Mucosa of gallbladder (tissue), 1 donor: Measurements from ENCODE around the gene PGC. TPM values are rescaled to one million over a fixed set of nuclear protein-coding genes. Genes with fewer than 3 reads are reported as not detected.

Experiments
- DNase-seq: peaks from one replicate; pipeline ENCODE4 v3.0.0-alpha.2; 2020; ENCODE audit warnings: low spot score
- total RNA-seq: library from RNA; stranded (reverse); gene quantifications from one replicate; pipeline ENCODE4 v1.2.1, GENCODE V29; 2021
- donor health status: DM: no; HTN: no; CAD: no.

The PGC gene
- total RNA-seq, 1 donor from 2014 or later, result 6.7 TPM

DNA sequence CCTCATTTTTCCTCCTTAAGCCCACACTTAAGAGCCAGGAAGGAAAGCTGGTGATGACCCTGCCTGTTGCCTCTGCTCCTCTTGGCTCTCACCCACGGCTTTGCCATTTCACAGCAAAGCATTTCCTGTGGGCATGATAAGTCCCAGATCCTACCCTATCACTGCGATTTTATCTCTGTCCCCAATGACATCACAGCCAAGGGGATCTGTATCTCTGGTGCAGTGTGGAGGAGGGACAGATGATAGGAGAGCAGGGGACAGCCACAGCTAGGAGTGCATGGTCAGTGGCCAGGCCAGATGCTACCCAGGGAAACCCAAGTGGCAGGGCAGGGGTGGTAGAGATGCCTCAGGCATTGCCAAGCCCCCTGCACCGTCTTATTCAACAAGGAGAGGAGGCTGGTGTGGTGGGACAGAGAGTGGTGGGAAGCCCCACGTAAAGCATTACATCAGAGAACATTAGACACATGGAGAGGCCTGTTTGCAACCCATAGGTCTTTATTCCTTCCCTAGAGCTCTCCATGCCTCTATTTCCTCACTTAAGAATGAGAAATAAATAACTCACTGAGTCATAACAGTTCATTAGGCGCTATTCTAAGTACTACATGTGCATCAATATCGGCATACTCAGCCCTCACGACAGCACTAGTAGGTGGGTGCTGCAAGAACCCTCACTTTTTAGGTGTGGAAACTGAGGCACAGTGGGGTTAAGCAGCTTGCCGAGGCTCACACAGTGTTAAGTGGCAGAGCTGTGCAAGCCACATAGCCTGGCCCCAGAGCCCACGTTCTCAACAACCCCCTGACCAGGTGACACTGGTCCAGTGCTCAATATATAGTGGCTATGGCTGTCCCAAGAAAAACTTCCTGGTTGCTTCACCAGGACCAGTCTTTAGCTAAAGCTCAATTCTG lies 16.4 kb downstream of the PGC start:
- no peak for DNase-seq

DNA sequence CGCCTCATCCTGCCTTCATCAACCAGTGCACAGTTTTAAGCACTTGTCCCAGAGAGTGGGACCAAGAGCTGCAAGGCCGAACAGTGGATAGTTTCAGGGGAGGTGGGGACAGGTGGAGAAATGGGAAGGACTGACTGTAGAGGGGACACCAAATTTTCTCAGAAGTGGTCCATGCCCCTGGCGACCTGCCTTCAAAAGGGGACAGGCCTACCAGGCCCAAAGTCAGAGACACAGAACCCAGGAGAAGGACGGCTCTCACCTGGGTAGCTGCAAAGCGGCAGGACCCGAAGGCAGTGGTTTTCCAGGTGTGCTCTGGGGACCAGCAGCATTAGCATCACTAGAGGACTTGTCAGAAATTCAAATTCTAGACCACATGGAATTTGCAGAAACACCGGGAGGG lies 17.6 kb downstream of the PGC start:
- DNase-seq, result no peak

DNA sequence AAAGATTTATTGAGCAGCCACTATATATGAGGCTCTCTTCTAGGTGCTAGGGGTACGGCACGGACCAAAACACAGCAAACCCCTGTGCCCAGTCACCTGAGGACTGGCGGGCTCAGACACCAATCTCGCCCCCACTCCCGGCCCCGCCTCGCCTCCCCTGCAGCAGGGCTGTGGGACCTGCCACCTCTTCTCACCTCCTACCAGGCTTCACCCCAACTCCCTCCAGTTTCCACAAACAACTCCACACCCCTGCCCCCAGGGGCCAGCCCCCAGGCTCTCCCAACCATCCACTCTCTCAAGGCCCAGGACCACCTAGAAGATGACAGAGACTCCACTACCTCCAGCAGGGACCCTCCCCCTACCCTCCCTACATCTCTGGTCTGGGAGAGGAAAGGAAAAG lies 18.2 kb downstream of the PGC start:
- DNase-seq, result no peak

DNA sequence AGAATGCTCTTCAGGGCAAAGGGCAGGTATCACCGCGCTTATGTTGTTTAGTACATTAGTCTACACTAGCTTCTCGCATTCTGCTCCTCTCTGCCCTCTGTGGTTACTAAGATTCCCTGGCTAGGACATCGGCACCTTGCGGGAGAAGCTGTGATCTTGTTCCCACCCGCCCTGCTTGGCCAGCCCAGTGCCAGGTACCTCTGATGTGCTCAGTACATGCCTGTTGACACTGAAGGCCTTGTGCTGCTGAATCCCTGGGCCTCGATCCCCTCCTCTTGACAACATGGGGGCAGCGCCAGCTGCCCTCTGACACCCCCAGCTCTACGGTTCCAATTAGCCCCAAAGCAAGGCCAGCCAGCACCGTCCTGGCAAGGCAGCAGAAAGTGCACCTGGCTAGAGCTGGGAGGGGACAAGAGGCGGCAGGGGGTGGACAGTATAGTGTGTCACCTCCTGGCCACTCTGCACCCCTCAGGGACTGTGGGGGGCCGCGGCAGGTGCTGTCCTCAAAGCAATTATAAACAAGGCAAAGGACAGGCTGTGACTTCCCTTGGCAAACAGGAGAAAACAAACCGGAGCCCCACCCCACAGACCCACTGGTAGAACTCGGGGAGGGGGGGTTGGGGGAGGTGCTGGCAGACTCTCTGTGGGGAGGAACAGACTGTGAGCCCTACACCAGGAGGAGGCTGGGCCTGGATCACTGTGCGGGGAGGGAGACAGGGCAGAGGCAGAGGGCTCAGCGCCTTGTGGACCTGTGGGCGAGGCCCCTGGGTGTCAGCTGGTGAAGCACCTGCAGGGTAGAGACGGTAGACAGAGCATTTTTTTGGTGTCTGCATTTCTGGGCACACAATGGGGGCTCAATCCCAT lies 18.9 kb downstream of the PGC start:
- DNase-seq, result peak; percentile 42

DNA sequence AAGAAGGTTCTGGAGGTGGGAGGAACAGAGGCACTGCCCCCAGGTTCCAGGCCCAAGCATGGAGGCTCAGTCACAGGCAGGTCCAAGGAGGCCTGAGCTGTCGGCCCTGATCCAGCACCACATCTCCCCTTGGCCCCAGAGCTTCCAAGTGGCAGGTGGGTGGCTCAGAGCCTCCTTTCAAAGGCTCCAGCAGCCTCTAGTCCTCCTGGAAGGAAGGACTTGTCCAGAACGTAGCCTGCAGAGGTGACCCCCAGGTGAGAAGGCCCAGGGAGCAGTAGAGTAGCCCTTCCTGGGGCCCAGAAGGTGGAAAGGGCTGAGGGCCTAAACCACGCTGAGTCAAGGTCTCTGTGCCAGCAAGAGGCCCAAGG lies 19.5 kb downstream of the PGC start:
- DNase-seq, result no peak

DNA sequence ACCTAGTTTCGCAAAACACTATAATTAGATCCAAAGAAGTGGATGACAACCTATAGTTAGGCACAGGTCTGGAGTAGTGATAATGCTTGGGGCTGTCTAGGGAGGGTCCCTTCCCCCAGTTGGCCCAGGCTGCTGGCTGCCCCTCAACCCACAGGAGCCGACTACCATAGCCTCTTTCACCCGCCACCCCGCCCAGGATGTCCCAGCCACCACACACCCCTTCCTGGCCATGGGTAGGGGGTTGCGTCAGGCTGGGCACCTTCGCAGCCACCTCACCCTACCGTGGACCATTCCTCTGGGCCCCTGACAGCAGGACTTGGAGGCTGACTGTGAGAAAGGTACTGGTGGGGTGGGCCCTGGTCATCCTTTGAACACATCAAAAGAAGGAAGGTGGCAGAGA lies 20.3 kb downstream of the PGC start:
- no peak for DNase-seq

DNA sequence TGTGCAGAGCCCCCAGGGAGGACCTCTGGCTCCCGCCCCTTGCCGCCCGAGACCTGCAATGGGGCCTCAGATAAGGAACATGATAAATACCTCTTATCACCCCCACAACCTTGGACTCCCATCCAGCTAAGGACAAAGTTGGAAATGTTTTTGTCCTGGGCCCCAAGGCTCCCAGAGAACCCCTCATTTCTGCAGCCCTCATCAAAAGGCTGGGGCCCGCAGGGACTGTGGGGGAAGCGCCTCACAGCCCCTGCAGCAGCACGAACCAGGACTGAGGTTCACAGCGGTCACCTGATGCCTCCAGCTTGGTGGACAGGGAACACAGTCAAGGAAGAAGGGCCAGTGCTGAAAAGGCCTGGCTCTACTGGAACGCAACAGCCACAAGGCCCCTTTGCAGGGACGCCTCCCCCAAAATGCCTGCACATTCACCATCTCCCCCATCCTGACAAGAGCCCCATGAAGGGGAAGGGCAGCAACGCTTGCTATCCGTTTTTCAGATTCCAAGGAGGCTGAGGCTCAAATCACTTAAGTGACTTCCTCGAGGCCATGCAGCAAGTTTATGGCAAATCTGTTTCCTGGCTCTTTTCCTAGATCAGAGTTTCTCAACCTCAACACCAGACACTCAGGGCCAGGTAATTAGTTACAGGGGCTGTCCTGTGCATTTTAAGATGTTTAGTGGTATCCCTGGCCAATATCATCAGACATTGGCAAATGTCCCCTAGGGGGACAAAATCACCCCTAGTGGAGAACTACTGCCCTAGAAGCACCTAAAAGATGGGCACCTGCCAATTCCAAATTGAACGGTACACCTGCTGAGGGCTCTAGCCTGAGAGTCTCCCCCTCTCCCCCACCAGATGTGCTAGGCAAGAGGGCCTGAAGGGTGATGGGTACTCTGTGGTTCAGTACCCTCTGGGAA lies 22.4 kb downstream of the PGC start:
- no peak for DNase-seq

DNA sequence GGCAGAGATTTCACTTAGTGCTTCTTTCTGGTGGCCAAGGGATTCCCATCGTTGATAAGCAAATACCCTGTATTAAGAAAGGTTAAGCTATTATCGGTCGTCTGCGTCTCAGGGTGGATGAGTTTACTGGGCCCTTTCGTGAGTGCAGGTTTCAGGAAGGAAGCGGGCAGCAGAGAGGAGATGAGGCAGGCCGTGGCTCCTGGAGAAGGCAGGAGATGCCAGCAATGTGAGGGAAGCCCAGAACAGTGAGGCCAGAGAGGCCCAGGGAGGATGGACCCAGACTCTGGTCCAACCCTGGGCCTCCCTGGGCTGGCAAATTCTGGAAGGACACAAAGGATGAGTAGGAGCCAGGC lies 23.0 kb downstream of the PGC start:
- no peak for DNase-seq

DNA sequence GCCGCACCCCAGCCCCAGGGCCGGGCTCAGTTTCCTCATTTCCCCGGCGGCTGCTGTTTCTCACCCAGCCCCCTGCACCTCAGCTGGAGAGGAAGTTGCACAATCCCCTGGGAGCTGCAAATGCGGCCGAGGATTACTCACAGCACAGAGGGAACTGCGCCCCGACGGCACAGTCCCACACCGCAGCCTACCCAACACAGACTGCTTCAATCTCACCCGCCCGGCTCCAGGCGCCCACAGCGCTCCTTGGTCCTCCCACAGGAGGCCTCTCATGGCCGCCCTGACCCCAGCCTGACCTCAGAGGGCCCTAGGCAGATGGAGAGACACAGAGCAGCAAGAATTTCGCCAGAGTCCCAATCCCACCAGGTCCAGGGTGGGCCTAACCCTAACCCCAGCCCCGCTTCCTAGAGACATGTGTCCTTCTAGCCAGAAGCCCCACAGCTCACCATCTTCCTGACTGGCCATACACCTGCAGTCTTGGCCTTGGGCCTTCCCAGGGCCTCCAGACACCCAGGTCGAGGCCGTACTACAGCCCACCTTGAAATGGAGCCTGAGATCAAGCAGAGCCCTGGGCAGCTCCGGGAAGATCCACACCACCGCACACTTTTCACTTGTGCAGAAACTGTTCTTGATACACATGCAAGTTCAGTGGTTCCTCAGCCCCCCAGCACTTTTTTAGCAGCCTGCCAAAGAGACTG lies 23.5 kb downstream of the PGC start:
- DNase-seq, result peak; percentile 78

DNA sequence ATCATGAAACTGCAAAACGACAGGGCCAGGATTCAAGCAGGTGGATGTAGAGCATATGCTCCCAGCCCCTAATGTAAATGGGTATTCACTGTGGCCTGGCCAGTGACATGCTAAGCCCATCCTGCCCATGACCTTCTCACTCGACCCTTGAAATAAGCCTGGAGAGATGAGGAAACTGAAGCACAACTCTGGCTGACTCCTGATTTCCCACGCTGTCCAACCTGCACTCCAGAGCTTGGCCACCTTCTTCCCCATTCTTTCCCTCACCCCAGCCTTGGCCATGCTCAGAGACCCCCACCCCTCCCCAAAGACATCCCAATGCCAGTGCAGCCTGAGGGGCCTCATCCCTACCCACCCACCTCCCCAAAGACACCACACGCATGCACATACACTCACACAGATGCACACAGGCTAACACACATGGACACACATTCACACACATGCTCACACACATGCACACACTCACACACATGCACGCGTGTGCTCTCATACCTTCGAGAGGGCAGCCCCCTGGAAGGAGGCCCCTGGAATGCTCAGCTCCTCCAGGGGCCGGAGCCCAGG lies 24.1 kb downstream of the PGC start:
- no peak for DNase-seq

DNA sequence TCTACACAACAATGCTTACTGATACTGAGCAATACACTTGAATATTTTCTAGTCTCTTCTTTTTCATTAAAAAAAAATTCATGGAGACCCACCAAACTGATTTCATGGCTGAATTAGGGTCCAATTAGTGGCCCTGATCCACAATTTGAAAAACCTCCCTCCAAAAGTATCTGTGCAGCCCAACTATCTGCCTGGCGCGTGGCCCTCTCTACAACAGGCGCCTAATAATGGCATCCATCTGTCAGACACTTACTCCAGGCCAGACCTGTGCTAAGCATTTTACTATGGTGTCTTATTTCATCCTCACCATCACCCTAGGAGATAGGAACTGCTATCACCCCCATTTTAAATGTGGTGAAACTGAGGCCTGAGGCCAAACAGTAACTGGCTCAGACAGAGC lies 25.8 kb downstream of the PGC start:
- no peak for DNase-seq

DNA sequence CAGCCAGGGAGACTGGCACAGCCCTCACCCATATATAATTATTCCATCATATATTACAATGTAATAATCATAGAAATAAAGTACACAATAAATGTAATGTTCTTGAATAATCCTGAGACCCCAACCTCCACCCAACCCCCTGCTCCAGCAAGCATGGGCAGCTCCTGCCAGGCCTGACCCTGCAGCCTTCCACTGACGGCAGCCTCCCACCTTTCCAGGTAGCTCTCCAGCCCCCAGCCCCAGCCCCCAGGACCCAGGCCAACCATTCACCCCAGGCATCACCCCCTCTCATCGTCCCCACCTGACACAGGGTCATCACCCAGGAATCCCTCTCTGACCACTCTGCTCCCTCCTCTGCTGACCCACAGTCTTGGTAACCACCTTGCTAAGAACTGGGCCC lies 26.4 kb downstream of the PGC start:
- no peak for DNase-seq

DNA sequence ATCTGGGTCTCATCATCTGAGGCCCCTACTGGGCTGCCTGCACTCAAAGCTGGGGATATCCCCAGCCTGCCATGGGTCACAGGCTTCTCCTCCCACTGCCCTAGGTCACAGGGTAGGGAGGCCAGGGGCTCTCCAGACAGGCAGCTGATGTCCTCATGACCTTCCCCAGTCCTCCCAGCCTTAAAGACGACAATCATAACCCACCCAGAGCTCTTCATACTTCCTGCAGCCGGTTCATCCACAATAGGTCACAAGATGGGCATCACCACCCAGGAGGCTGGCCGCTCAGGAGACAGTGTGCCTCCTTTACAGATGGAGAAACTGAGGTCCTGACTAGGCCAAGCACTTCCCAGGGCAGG lies 27.0 kb downstream of the PGC start:
- DNase-seq, result no peak

DNA sequence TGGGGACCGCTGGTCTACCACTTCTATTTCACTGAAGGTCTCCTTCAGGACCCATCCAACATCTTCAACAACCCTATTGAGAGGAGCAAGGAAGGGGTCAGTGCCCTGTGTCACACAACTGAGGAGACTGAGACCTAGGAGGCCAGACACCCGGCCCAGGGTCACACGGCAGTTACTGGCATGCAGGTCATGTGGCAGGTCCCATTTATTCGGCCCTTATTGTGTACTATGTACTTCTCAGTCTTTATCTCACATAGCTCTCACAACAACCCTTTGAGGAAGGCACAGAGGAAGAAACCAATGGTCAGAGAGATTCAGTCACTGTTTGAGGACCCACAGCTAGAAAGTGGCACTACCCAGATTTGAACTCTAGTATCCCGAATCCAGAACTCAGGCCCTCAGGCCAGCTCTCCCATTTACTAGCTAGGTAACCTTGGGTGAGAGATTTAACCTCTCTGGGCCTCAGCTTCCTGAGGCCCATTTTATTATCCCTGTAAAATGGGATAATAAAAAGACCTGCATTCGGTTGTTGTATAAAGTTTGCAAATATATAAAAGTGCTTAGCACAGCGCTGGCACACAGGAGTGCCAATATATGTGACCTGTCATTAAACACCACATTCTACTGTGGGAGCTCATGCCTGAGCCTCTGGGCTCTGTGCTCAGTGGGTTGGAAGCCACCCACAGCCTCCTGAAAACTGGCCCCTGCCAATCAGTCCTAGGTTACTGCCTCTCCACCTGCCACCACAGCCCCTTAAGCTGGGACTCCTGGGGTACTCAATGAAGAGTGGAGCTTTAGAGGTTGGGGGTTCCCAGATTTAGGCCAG lies 27.5 kb downstream of the PGC start:
- DNase-seq, result no peak

DNA sequence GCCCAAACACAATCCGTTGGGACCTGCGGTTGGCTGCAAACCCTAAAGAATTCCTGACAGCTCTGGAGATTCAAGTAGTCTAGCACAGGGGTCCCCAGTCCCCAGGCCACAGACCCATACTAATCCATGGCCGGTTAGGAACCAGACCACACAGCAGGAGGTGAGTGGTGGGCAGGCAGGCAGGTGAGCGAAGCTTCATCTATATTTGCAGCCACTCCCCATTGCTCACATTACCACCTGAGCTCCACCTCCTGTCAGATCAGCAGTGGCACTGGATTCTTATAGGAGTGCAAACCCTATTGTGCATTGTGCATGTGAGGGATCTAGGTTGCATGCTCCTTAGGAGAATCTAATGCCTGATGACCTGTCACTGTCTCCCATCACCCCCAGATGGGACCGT lies 28.4 kb downstream of the PGC start:
- DNase-seq, result no peak

DNA sequence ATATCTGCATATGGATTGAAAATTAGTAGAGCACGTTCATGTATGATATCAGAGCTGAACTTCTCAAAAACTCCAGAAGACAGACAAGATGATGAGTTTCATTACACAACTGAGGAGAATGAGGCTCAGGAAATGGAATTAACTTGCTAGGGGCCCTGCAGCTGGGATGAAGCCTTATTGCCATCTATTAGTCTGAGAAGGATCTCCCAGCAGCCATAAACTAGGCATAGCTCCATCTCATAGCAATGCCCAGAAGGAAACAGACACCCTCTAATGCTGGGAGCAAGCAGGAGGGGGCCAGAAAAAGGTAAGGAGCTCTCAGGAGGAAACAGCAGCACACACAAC lies 29.8 kb downstream of the PGC start:
- DNase-seq, result no peak

DNA sequence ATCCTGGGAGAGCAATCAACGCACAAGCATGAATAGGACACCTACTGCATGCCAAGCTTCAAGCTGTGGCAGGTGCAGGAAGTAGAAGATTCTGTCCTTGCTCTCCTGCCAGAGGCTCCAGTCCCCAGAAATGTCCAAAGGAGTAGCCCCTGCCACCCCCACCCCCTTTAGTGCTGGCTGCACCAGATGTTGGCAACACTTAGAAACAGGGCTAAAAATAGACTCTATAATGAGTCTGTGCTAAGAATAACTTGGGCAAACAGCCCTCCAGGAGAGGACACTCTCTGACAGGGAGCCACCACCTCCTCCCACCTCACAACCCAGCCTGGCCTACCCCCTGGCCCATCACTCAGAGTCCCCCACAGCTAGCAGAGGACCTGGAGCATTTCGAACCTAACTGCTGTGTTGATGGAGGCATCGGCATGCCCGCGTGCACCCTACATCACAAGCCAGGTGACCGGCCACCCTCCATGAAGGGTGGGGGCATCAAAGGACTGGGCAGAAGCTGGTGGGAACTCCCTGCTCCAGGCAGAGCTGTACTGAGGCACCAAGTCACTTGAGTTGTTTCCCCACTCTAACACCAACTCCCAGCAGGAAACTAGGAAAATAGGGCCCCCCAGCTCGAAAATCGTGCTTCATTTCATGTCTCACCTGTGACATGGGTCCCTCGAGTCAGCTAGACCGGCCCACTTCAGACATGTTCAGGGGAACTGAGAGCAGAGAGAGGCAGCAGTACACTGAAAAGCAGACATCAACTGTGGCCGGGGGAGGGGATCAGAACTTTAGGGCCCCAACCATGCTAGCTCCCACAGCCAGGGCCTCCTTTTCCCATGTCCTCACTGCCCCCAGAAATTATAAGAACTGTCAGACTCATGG lies 30.4 kb downstream of the PGC start:
- DNase-seq, result no peak

DNA sequence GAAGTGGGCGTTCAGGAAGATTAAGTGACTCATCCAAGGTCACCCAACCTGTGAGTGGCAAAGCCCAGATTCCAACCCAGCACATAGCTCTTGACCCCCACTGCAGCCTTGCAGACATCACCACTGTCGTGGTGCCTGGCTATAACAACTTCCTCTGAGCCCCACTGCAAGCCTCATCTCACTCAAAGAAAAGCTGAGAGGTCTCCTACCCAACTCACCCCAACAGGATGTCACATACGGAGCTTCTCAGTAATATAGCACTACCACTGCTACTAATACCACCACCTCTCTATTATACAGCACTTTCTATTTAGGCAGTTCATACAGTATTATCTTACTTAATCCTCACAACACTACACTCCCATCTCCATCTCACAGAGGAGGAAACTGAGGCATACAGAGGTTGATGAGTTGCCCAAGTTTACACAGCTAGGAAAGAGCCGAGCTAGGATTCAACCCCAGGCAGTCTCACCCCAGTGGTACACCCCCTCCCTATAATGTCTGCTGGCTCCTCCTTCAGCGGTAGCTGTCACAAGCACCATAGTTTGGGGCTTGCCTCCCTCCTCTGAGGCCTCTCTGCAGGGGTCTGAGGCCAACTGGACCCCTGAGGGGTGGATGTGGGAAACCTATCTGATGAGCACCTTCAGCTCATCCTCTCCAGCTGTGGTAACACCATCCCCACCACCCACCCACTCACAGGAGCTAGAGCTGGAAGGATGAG lies 31.2 kb downstream of the PGC start:
- no peak for DNase-seq
